HG03460 (cell line): ENCODE results near the gene SPATA18.

ENCODE experiments used
- ATAC-seq: cut with Tn5 transposase; IDR thresholded peaks from one replicate; pipeline ENCODE4 v1.9.1; 2021; ENCODE audit not compliant: unreplicated experiment

The SPATA18 gene, protein sequence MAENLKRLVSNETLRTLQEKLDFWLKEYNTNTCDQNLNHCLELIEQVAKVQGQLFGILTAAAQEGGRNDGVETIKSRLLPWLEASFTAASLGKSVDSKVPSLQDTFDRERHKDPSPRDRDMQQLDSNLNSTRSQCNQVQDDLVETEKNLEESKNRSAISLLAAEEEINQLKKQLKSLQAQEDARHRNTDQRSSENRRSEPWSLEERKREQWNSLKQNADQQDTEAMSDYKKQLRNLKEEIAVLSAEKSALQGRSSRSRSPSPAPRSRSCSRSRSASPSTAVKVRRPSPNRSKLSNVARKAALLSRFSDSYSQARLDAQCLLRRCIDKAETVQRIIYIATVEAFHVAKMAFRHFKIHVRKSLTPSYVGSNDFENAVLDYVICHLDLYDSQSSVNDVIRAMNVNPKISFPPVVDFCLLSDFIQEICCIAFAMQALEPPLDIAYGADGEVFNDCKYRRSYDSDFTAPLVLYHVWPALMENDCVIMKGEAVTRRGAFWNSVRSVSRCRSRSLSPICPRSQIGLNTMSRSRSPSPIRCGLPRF

DNA sequence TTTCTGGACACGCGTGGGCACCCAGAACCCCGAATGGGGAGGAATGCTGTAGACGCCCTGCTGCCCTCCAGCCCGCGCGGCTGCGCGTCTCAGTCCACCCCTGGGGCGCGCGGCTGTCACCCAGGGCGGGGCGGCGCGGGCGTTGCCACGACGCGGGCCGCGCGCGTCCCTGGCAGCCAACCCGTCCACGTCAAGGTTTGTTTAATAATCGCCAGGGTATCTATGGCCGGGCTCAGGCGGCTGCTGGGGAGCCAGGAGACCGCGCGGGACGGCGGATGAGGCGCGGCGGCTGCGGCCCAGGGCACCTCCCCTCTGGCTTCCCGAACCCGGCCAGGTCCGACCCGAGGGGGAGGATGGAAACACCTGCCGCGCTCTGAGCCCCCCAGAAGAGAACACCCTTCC is at the start of gene SPATA18:
TSS of gene SPATA18 (plus strand) at position 92 of the 402 bp plus-strand sequence. CDS start 401 bp downstream, outside the sequence.
- ATAC-seq: peak; percentile 43

DNA sequence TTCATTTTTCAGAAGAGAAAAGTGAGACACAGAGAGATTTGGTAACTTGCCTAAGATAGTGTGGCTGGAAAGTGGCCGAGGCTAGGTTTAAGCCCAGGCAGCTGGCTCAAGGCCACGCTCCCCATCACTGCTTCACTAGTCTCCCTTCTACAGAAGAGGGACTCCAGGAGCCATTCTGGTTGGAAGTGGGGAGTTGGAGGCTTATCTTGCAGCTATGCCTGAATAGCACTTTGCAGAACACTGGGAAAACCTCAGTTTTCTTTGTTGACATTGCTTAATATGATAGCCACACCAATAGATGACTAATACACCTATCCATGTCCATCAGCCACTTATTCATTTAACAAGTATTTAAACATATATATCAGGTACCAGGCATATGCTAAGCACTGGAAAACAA is 49.5 kb upstream of the SPATA18 start:
- no peak for ATAC-seq

DNA sequence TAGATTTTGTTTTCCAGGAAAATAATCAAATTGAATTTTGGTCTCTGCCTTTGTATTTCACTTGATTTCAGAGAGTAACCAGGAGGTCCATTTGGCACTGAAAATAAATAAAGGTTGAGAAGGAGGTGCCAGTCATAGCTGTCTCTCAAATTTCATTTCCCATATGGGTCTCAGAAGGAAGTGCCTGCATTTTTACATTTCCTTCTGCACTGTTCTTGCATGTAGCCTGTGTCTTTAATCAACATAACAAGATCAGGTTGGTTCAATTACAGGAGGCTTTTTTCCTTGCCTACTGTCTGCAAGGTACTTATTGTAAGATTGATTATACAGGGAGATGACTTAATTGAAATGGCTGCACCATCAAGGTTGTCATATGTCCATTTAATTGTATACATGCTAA is 46.7 kb upstream of the SPATA18 start:
- ATAC-seq: no peak

DNA sequence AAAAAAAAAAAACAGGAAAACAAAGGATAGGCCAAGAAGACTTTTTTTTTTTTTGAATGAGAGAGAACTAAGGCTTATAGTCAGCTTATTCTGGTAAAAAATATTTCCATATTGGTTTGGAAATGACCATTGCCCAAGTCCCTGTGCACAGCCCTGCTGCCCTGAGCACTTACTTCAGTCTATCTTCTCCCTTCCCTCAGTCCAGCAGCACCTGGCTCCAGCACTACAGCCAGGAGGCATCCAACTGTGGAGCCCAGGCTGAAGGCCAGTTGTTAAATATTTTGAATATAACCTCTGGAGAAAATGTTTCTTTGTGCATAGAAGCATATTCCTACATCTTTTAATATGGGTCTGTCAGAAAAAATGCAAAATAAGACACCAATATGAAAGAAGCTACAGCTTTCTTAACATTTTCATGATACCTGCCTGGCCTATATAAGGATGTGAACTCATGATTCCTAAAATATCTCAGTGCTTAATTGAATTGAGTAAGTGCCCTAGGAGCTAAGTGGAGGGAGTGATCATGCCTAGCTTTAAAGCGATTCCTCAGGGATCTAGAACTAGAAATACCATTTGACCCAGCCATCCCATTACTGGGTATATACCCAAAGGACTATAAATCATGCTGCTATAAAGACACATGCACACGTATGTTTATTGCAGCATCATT is 45.4 kb upstream of the SPATA18 start:
- no peak for ATAC-seq

DNA sequence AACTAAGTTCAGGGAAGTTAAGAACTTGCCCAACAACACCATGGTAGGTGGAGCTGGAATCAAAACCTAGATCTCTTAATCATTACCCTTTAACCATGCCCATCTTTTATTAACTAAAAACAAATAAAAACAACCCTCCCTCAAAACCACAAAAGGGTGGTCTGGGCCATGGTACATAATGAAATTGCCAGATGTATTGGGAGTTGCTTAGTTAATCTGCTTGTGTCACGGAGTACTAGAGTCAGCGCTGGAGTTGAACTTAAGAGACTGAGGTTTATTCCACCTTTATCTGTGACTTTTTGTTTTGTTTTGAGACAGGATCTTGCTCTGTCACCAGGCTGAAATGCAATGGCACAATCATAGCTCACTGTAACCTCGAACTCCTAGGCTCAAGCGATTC is 44.2 kb upstream of the SPATA18 start:
- ATAC-seq: no peak

DNA sequence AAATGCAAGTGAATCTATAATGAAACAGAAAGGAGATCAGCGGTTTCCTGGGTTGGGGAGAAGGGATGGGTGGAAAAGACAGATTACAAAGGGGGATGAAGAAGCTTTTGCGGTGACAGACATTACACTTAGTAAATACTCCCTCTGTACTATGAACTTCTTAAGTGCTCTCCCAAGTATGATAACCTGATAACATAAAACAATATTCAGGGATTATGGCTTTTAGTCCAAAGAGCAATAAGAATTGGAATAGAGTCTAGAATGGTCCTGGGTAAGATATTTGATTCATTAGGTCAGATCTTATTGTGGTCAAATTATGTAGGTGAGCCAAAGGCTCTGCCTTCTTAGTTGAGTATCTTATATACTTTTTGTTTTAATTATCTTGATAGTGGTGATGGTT is 40.1 kb upstream of the SPATA18 start:
- no peak for ATAC-seq

DNA sequence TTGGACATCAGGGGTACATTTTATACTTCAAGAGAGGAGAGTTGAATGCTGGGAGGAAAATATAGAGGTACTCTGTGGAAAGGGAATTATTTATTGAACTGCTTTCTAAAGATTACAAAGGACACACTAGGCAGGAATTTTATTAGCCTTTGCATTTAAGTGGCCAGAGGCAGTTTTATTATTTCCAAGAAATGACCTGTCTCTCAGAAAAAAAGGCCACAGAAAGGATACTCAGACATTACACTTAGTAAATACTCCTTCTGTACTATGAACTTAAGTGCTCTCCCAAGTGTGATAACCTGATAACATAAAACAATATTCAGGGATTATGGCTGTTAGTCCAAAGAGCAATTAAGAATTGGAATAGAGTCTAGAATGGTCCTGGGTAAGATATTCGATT is 38.5 kb upstream of the SPATA18 start:
- ATAC-seq: no peak

DNA sequence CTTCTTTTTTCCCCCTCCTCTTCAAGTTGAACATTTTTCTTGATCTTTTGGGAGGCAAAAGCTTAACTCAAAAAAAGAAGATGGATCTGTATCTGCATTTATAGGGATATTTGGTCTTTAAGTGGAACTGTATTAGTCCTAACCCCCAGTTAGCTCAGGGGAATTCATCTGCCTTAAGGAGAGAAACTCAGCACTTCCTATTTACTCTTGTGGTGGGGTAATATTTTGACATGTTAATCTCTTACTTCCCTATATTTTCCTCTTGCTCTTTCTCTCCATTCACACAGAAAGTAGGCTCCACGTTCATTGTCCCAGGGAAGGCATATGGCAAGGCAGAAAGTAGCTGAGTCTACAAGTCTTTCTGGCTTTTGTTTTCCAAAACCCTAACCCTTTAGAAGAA is 36.2 kb upstream of the SPATA18 start:
- no peak for ATAC-seq

DNA sequence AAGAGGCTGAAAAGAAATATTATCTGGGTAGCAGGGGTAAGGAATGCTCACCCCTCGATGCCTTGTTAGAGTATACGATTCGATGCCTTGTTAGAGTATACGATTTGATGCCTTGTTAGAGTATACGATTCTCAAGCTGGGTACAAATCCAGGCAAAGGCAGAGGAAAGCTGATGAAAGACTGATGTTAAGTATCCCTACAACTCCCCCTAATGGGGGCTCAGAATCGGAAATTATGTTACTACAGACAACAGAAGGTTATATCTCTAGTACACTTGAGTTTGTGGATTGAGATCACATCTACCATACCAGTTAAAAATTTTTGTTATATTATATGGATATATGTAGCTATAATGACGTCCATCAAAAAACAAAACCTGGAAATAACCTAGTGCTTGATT is 35.7 kb upstream of the SPATA18 start:
- no peak for ATAC-seq

DNA sequence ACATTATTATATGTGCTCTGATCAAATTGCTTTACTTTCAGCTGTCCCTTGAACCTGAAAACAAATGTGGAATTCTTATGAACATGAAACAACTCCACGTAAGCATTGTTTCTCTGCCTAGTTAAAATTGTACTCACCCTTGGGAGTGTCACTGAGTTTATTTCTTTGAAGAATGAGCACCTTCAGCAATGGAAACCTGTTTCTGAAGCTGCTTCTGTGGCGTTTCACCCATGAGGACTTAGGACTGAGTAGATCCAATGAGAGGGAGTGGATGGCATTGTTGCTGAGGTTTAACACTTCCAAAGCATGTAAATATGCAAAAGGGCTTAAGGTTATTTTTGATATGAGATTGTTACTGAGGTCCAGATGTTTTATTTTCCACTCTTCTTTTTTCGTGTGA is 34.1 kb upstream of the SPATA18 start:
- no peak for ATAC-seq

DNA sequence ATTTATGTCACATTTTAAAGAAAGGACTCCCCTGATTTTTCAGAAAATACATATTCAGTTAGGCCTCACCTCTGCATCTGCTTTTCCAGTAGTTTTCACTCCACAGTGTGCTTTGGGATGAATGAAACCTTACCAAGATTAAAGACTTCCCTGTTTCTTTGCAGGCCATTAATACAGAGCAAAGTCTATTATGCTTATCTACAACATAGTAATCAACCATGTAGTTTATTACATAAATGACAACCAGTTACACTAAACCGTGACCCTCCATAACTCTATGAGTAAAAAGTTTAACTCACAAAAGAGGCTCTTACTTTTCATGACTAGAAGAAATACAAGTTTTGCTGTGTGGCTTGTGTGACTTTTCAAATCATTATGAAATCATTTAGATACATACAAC is 33.3 kb upstream of the SPATA18 start:
- ATAC-seq: no peak

DNA sequence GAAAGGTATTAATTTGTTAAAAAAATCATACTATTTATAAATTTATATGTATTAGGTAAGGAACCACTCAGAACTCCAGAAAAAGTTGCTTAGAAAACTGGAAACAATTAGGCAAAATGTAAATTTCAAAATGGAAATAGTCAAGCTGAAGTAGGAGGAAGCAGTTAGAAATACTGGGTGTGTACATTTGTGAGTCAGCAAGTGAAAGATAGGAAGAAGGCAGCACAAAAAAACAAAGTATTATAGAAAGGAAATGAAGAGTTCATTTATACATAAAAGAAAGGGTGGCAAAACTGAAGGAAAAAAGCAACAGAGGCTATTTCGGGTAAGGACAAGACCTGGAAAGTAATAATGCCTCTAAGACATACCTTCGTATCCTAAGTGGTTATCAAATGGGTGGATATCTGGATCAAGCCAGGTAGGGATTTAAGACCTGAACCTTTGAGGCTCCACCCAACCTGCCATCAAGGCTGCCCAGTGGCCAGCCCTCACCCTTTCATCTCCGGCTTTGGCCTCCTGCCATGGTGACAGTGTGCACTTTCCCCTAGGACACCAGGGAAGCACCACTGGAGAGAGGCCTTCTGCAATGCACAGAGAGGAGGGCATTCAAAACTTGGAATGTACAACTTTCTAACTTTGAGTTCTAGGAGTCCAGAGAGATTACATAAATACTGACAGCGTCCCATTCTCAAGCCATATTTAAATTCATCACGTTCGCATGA is 31.0 kb upstream of the SPATA18 start, which contains the start of gene LRRC66:
TSS of gene LRRC66 (minus strand) at position 428 of the 722 bp plus-strand sequence. CDS start 2,750 bp downstream, outside the sequence.
- no peak for ATAC-seq

DNA sequence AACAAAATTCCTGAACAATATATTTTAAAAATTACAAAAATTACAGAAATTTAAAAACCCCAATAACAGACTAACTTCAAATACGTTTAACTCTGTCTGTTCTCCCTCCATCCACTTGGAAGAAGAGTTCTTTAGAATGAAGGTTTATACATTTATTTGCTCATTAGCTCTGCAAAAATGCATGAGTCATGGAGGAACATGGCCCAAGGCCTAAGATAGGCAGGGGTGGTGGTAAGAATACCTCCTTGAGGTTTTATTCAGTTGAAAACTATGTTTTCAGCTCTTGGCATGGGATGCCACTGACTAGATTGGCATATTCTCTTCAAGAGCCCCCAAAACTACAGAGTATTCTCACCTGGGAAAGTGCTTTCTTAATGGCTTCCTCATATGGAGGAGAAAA is 22.1 kb upstream of the SPATA18 start:
- no peak for ATAC-seq

DNA sequence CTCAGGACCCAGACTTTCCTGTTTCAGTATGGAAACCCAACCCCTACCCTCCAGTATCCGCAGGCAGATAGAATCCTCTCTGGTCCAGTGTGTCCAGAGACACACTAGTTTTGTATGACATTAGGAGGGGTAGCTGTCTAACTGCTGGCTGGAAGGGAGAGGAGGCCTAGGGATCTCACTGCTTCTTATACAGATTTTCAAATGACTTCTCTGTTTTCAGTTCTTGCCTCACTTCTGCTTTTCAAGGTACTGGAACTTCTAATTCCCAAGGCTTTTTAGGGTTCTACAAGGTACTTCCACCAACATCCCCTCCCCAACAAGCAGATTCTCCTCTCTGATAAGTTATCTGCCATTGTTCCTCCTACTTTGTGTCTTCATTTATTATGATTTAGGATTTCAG is 19.1 kb upstream of the SPATA18 start:
- ATAC-seq: no peak

DNA sequence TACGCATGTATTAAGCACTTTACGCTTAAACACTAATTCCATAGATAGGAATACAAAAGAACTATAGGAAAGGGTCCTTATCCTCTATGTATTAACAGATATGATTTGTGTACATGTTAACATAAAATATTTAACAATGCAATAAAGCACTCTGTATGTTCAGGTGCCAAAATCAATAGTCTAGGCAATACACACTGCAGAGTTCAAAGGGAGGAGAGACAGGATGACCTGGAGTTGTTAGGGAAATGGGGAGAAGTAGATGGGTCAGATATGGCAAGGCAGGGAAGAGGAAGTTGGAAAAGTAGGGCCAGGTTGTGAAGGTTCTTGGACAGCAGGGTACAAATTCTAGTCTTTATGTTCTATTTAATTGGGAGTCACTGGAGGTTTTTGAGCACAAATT is 15.9 kb upstream of the SPATA18 start:
- ATAC-seq: no peak

DNA sequence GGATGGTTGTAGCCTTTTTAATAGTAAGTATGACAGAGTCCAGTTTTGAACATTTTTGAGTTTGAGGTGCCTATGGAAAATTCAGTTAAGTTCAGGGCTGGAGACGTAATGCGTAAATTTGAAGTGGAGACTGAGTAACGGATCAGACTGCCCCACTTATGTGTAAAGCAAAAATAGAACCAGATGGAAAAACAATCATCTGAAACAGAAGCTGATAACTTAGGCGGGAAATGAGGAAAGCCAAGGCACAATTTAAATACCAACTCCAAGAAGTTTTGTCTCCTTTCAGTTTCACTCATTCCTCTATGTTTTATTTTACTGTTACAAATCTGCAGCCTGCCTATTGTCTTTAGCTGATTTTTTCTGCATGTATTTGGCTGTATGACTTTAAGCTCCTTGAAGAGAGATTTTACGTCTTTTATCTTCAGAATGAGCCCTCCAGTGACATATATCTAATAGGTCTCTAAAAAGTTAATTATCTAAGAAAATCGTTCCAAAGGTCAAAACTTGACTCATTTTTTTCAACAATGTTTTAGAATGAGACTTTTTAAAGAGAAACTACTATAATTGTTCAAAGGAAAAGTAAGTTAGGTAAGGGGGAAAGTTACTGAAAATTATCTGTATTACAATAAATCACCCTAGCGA is 14.1 kb upstream of the SPATA18 start:
- no peak for ATAC-seq

DNA sequence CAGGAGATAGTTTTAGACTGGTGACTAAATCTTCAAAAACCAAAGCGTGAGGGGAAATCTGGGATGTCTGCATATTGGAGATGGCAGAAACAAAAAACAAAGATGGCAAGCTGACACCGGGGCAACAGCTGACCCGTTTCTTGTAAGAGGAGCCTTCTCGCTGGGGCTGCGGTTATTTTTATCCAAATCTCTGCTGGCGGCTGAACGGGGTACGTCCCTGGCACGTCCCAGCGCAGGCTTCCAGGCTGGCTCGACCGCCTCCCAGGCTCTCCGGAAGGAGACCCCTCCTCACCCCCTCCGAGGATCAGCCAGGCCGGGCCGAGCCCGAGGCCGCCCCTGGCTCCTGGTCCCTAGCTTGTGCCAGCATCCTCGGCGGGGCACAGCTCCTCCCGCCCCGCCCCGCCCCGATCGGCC is 13.4 kb upstream of the SPATA18 start:
- peak; percentile 51 for ATAC-seq

DNA sequence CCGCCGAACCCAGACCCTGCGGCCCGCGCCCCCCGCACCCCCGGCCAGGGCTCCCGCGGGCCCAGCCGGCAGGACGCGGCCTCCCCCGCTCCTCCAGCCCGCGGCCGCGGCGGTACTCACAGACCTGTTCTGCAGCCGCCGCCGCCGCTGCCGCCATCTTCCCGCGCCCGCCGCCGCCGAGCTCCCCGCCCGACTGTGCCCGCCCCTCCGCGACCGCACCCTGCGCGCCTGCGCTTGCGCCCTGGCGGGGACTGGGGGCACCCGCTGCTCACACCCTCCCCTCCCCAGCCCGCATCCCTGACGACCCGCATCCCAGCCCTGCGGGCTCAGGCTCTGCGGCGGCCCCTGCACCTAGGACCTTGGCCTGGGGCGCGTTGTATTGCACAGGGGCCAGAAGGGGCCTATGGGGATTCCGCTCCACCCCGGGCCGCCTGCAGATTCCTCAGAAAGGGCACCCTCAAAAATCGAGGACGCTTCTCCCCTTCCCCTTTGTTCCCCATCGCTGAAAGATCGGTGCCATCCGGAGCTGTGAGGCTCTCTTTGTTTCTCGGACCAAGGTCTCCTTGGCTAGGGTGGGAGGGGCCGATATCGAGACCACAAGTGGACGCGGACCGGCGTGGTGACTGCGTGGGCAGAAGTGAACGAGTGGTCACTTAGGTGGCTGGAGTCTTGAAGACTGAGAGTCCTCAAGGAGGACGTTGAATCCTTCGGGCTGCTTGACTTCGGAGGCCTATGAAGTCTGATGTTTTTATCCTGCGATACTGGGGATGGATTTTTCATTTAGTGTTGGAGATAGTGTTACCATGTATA is 12.8 kb upstream of the SPATA18 start, which contains the start of gene SGCB:
TSS of gene SGCB (minus strand) at position 197 of the 810 bp plus-strand sequence. CDS start at position 157, 40 bp downstream.
- peak; percentile 90 for ATAC-seq

DNA sequence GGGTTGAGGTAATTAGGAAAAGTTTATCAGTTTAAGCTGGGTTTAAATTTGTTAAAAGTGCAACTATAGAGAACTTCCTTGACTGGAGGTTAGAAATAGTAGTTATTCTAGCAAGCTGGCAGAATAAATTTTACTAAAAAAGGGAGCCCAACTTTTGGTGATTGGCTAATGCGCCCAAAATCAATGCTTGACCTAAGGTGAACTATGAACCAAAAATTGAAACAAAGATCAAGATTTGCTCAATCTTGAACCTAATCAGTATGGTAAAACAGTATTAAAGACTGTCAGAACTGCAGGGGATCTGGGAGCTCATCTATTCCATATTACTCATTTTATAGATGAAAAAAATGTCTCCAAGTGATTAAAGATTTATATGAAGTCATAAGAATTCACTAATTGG is 6.1 kb upstream of the SPATA18 start:
- ATAC-seq: no peak

DNA sequence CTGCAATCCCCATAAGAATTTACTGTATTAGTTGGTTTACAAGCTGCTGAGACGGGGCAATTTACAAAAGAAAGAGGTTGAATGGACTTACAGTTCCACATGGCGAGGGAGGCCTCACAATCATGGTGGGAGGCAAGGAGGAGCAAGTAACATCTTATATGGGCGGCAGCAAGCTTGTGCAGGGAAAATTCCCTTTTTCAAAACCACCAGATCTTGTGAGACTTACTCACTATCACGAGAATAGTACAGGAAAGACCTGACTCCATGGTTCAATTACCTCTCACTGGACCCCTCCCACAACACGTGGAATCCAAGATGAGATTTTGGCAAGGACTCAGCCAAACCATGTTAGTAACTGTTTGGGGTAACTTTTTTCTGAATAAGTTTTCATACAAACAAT is 1.8 kb upstream of the SPATA18 start:
- ATAC-seq: no peak
